ENCODE results near the gene GABRG3. TPM values are rescaled to one million over a fixed set of nuclear protein-coding genes. Genes with fewer than 3 reads are reported as not detected.

GABRG3 gene
- total and polyA plus RNA-seq, 9 of the 15 experiments (the other 6 are each of a cell fraction or from before 2014, with no cell fraction given): 4.0 to 15.1 (median 11.2) TPM

DNA sequence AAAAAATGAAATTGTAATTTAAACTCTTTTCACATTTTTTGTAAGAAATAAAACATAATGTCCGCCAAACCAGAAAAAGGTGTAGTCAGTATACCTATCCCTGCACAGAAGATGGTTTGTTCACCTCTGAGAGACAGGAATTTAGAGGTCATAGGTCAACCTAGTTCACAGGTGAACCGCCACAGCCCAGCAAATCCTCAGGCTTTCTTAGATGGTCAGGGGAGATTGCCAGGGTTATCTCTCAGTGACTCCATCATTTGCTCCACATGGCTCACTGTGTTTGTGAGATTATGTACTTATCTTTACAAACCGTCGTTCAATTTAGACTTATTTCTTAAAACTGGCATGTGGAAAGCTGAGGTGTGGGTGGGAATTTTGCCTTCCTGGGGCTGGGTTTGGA lies 264.2 kb downstream of the GABRG3 start (continued):
- TF ChIP-seq FOSL1 (tag; conservative IDR thresholded peaks at IDR 0.05) (peak; percentile 47; the same call in 1 of the 2 replicates), ZFP36 (IDR thresholded peaks at IDR 0.05; ENCODE audit: low read depth, low read length, partially characterized antibody) (no peak), STAT5A (IDR thresholded peaks at IDR 0.05; ENCODE audit: borderline replicate concordance, low read length) (peak; percentile 17; the same call in 1 of the 2 replicates), SNIP1 (IDR thresholded peaks at IDR 0.05; ENCODE audit: low read depth) (no peak), ERF (CRISPR knock-in tag; IDR thresholded peaks at IDR 0.05) (no peak), ZC3H8 (IDR thresholded peaks at IDR 0.05) (no peak), SMAD1 (IDR thresholded peaks at IDR 0.05; ENCODE audit: low read depth, low read length, partially characterized antibody) (no peak), U2AF1 (optimal IDR thresholded peaks at IDR 0.05; ENCODE audit: low read depth, low read length) (no peak), NR2C1 (IDR thresholded peaks at IDR 0.05) (peak; percentile 54; the same call in 1 of the 2 replicates), NR2C1 (tag; IDR thresholded peaks at IDR 0.05) (peak; percentile 77), CEBPZ (IDR thresholded peaks at IDR 0.05; ENCODE audit: borderline replicate concordance, low read depth, low read length) (no peak), FOXP1 (CRISPR knock-in tag; IDR thresholded peaks at IDR 0.05) (no peak)
- TF ChIP-seq, protein P1, sequence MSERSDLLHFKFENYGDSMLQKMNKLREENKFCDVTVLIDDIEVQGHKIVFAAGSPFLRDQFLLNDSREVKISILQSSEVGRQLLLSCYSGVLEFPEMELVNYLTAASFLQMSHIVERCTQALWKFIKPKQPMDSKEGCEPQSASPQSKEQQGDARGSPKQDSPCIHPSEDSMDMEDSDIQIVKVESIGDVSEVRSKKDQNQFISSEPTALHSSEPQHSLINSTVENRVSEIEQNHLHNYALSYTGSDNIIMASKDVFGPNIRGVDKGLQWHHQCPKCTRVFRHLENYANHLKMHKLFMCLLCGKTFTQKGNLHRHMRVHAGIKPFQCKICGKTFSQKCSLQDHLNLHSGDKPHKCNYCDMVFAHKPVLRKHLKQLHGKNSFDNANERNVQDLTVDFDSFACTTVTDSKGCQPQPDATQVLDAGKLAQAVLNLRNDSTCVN (CRISPR knock-in tag; IDR thresholded peaks at IDR 0.05): no peak
- TF ChIP-seq, protein P2, sequence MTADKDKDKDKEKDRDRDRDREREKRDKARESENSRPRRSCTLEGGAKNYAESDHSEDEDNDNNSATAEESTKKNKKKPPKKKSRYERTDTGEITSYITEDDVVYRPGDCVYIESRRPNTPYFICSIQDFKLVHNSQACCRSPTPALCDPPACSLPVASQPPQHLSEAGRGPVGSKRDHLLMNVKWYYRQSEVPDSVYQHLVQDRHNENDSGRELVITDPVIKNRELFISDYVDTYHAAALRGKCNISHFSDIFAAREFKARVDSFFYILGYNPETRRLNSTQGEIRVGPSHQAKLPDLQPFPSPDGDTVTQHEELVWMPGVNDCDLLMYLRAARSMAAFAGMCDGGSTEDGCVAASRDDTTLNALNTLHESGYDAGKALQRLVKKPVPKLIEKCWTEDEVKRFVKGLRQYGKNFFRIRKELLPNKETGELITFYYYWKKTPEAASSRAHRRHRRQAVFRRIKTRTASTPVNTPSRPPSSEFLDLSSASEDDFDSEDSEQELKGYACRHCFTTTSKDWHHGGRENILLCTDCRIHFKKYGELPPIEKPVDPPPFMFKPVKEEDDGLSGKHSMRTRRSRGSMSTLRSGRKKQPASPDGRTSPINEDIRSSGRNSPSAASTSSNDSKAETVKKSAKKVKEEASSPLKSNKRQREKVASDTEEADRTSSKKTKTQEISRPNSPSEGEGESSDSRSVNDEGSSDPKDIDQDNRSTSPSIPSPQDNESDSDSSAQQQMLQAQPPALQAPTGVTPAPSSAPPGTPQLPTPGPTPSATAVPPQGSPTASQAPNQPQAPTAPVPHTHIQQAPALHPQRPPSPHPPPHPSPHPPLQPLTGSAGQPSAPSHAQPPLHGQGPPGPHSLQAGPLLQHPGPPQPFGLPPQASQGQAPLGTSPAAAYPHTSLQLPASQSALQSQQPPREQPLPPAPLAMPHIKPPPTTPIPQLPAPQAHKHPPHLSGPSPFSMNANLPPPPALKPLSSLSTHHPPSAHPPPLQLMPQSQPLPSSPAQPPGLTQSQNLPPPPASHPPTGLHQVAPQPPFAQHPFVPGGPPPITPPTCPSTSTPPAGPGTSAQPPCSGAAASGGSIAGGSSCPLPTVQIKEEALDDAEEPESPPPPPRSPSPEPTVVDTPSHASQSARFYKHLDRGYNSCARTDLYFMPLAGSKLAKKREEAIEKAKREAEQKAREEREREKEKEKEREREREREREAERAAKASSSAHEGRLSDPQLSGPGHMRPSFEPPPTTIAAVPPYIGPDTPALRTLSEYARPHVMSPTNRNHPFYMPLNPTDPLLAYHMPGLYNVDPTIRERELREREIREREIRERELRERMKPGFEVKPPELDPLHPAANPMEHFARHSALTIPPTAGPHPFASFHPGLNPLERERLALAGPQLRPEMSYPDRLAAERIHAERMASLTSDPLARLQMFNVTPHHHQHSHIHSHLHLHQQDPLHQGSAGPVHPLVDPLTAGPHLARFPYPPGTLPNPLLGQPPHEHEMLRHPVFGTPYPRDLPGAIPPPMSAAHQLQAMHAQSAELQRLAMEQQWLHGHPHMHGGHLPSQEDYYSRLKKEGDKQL (CRISPR knock-in tag; IDR thresholded peaks at IDR 0.05; ENCODE audit: borderline replicate concordance): no peak
- TF ChIP-seq, protein P3, sequence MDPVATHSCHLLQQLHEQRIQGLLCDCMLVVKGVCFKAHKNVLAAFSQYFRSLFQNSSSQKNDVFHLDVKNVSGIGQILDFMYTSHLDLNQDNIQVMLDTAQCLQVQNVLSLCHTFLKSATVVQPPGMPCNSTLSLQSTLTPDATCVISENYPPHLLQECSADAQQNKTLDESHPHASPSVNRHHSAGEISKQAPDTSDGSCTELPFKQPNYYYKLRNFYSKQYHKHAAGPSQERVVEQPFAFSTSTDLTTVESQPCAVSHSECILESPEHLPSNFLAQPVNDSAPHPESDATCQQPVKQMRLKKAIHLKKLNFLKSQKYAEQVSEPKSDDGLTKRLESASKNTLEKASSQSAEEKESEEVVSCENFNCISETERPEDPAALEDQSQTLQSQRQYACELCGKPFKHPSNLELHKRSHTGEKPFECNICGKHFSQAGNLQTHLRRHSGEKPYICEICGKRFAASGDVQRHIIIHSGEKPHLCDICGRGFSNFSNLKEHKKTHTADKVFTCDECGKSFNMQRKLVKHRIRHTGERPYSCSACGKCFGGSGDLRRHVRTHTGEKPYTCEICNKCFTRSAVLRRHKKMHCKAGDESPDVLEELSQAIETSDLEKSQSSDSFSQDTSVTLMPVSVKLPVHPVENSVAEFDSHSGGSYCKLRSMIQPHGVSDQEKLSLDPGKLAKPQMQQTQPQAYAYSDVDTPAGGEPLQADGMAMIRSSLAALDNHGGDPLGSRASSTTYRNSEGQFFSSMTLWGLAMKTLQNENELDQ (CRISPR knock-in tag; IDR thresholded peaks at IDR 0.05; ENCODE audit: borderline replicate concordance): no peak

All from K562 (cell line).